Transverse colon (tissue), 4 donors: ENCODE data around the gene NOBOX. TPM values are rescaled to one million over a fixed set of nuclear protein-coding genes. Genes with fewer than 3 reads are reported as not detected.
A peak's percentile ranks its signal among the peaks of the same experiment; 100 is the strongest.
"Not testable (repeated sequence)": the region's sequence is repeated elsewhere in the genome, so short reads cannot be mapped to it uniquely, and the experiment has no call there.

Experiments
- DNase-seq: peaks from one replicate; pipeline ENCODE4 v3.0.0-alpha.2; 2019
- H3K27ac ChIP-seq, 4 donors: fragments of 200-600 bp; sonication (generic); 2 replicates each; pipeline ENCODE4 v1.5.1; 2016 to 2018; ENCODE audit warnings: inconsistent platforms in 4 of 4
- H3K27me3 ChIP-seq: fragments of 200-600 bp; sonication (generic); 2 replicates; pipeline ENCODE4 v1.5.1; 2017; ENCODE audit warnings: inconsistent platforms
- H3K36me3 ChIP-seq, 4 donors: fragments of 200-600 bp; sonication (generic); 2 replicates each; pipeline ENCODE4 v1.5.1; 2017 to 2019; ENCODE audit warnings: inconsistent platforms in 4 of 4
- H3K4me1 ChIP-seq, 4 donors: fragments of 200-600 bp; sonication (generic); 2 replicates each; pipeline ENCODE4 v1.5.1; 2017 to 2020; ENCODE audit warnings: inconsistent platforms in 4 of 4
- H3K4me3 ChIP-seq, 4 donors: fragments of 200-600 bp; sonication (generic); 1 replicate in 1 of 4; 2 replicates in 3 of 4; pipeline versions ENCODE4 v1.5.1 to v1.6.1; 2017 to 2019; ENCODE audit warnings: inconsistent platforms in 4 of 4
- H3K9me3 ChIP-seq, 2 donors: fragments of 200-600 bp; sonication (generic); 2 replicates each; pipeline ENCODE4 v1.5.1; 2017 to 2019; ENCODE audit warnings: inconsistent platforms in 2 of 2
- EP300 ChIP-seq: sonication (generic); formaldehyde crosslinking; IDR thresholded peaks from one replicate; pipeline ENCODE4 v1.6.1; 2017; ENCODE audit warnings: antibody characterized with exemption, low read depth
- POLR2A ChIP-seq: fragments of 450-650 bp; IDR thresholded peaks from one replicate; pipeline ENCODE4 v1.6.1; 2016; ENCODE audit warnings: antibody characterized with exemption, mild to moderate bottlenecking, moderate library complexity
- POLR2AphosphoS5 ChIP-seq, 3 donors: sonication (generic); formaldehyde crosslinking; IDR thresholded peaks; one replicate each; pipeline ENCODE4 v1.6.1; 2016; ENCODE audit warnings: antibody characterized with exemption in 3 of 3
- WGBS, 2 donors: methylation state at CpG; one replicate each; pipeline ENCODE4 v1.1.5; 2018; ENCODE audit warnings: low coverage in 1 of 2; 5-methylcytosine and 5-hydroxymethylcytosine counted together
- in situ Hi-C, 4 donors: fragments of 200-750 bp; cut with MboI; loops; one replicate each; pipeline versions ENCODE4 v1.15.0 to v1.15.1; 2017; ENCODE audit warnings: low sequenced_read_pairs in 3 of 4, low pct_ligation_motif_present in 1 of 4, low pct_unique_long_range_greater_than_20kb in 1 of 4
- intact Hi-C: fragments of 100-400 bp; cut with DNase I; formaldehyde crosslinking; loops from one replicate; pipeline ENCODE4 v1.15.1; 2023; ENCODE audit warnings: low total_unique reads
- total RNA-seq, 4 donors: library from RNA; depleted of rRNA; stranded (reverse); fragments of >200 nt; gene quantifications; one replicate each; pipeline ENCODE4 v1.1.0, GENCODE V29; 2016
- TF ChIP-seq, protein P1 (sequence below), 5 experiments: fragments of 200-600 bp in 3 of 5; fragments of 450-650 bp in 2 of 5; sonication (generic) in 3 of 5; IDR thresholded peaks; 1 replicate in 2 of 5; 2 replicates in 3 of 5; pipeline ENCODE4 v1.5.1; 2016 to 2017; ENCODE audit warnings: antibody characterized with exemption in 5 of 5, inconsistent platforms in 3 of 5, mild to moderate bottlenecking in 2 of 5, moderate library complexity in 1 of 5

The NOBOX gene
- total RNA-seq, 4 donors from 2014 or later: not detected

DNA sequence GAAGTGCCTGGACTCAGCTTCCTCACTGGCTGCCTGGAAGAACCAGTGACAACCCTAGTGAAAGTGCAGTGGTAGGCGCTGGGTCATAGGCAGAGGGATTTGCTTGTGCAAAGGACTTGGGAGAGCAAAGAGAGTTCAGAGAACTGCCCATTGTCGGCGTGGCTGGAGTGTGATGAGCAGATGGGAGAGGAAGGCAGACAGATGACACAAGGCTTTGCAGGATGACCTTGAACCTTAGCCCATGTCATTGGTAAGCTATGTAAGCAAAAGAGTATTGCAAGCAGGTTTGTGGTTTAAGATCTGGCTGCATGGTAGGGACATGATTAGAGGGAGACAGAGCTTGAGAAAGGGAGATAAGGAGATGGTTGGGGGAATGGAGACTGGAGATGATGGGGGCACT is 35.3 kb upstream of the NOBOX start:
- intact Hi-C loops: no loop called here
- H3K27me3 ChIP-seq: no peaks in the 10 kb centered on the region
- in situ Hi-C loops: no loop called here
- DNase-seq: no peak
- H3K4me3 ChIP-seq: no peak overlapping the region
- WGBS, 2 donors: 79 to 82% methylated on average over 2 to 3 of the region's 3 CpGs
- H3K36me3 ChIP-seq: no peaks in the 10 kb centered on the region
- no peak overlapping the region for H3K27ac ChIP-seq
- H3K9me3 ChIP-seq: no peaks in the 10 kb centered on the region
- H3K4me1 ChIP-seq: no peaks in the 10 kb centered on the region
- TF ChIP-seq POLR2A (no peak), EP300 (no peak), POLR2AphosphoS5 (IDR thresholded peaks at IDR 0.05) (no peak)
- TF ChIP-seq, protein P1, sequence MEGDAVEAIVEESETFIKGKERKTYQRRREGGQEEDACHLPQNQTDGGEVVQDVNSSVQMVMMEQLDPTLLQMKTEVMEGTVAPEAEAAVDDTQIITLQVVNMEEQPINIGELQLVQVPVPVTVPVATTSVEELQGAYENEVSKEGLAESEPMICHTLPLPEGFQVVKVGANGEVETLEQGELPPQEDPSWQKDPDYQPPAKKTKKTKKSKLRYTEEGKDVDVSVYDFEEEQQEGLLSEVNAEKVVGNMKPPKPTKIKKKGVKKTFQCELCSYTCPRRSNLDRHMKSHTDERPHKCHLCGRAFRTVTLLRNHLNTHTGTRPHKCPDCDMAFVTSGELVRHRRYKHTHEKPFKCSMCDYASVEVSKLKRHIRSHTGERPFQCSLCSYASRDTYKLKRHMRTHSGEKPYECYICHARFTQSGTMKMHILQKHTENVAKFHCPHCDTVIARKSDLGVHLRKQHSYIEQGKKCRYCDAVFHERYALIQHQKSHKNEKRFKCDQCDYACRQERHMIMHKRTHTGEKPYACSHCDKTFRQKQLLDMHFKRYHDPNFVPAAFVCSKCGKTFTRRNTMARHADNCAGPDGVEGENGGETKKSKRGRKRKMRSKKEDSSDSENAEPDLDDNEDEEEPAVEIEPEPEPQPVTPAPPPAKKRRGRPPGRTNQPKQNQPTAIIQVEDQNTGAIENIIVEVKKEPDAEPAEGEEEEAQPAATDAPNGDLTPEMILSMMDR (IDR thresholded peaks at IDR 0.05): no peak

DNA sequence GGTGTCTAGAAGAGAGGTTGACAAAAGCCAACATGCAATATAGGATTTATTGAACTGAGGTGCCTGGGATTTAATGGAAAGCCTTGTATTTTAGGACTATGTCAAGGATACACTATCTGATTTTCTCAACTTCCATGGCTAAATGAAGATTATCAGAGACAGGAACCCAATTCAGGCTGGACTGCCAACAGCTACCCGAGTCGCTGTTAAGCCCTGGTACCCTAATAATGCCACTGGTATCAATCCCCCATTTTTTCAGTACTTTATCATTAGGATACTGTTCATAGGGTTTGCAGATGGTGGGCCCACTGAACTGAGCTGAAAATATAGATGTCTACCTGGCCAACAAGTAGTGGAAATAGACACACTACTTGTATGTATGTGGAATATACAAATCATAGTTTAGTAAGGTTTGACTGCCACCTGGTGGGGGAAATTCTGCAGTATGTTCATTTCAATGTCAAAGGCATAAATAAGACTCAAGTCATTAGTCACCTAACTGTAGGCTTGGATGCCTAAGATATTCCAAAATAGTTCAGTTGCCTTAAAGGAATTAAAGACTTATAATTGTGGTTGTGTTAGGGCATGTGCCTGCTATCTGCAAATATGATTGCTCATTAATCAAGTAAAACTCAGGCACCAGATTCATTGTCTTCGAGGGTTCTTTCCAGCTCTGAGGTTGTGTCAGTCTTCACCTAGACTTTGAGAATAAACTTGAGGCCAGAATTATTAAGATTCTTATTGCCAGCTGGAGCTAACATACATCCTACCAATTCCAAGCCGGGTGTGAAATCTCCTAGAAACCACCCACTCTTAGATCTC is 34.1 kb upstream of the NOBOX start:
- no peaks in the 10 kb centered on the region for H3K4me1 ChIP-seq
- no peak overlapping the region for H3K4me3 ChIP-seq
- TF ChIP-seq, protein P1 (IDR thresholded peaks at IDR 0.05): peak; percentile 48 to 66 (median 56)
- no peak for TF ChIP-seq POLR2AphosphoS5 (IDR thresholded peaks at IDR 0.05)
- H3K27me3 ChIP-seq: no peaks in the 10 kb centered on the region
- H3K27ac ChIP-seq: no peak overlapping the region
- WGBS, 2 donors: 78% methylated on average over 4 of the region's 4 CpGs; no CpG with 5 or more reads in 1 of the 2 donors
- in situ Hi-C loops: no loop called here
- intact Hi-C loops: no loop called here
- peak; percentile 76 for DNase-seq
- no peaks in the 10 kb centered on the region for H3K36me3 ChIP-seq
- H3K9me3 ChIP-seq: no peaks in the 10 kb centered on the region

DNA sequence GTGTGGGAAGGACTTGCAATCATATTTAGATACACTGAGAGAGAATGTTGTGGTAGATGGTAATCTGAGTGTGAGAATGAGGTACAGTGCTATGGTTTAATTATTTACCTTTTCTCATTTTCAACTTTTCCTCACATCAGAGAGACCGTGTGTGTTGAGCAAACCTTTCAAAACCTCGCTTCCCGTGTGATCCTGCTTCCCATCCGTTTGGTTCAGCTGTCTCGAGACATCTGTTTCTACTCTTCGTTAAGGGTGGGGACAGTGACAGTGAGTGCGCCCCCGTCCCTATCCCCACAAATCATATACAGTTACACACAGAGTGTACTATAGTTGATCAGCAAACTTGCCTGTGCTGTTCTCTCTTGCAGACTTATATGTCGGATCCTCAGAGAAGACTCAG is 33.0 kb upstream of the NOBOX start:
- no peaks in the 10 kb centered on the region for H3K27me3 ChIP-seq
- intact Hi-C loops: no loop called here
- DNase-seq: no peak
- H3K4me3 ChIP-seq: no peak overlapping the region
- H3K27ac ChIP-seq: no peak overlapping the region
- no peaks in the 10 kb centered on the region for H3K9me3 ChIP-seq
- H3K4me1 ChIP-seq: no peaks in the 10 kb centered on the region
- WGBS, 2 donors: 60 to 71% methylated on average over 1 to 9 of the region's 9 CpGs
- H3K36me3 ChIP-seq: no peaks in the 10 kb centered on the region
- TF ChIP-seq POLR2AphosphoS5 (IDR thresholded peaks at IDR 0.05) (no peak), EP300 (no peak), POLR2A (no peak)
- TF ChIP-seq, protein P1 (IDR thresholded peaks at IDR 0.05): no peak
- in situ Hi-C loops: no loop called here

DNA sequence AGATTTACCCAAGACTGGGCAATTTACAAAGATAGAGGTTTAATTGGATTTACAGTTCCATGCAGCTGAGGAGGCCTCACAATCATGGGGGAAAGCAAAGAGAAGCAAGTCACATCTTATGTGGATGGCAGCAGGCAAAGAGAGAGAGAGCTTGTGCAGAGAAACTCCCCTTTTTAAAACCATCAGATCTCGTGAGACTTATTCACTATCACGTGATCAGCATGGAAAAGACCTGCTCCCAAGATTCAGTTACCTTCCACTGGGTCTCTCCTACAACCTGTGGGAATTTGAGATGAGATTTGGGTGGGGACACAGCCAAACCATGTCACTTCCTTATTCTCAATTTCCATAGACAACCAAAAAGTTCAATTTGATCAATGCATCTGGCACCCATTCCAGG is 24.9 kb upstream of the NOBOX start:
- DNase-seq: no peak
- 86% methylated on average over 2 of the region's 2 CpGs; no CpG with 5 or more reads in 1 of the 2 donors for WGBS, 2 donors
- in situ Hi-C loops (no loop called here), intact Hi-C loops (no loop called here)
- peaks cover 7% of the 10 kb centered on the region in 2 donors for H3K9me3 ChIP-seq
- H3K4me3 ChIP-seq: no peak overlapping the region
- no peaks in the 10 kb centered on the region for H3K36me3 ChIP-seq
- no peaks in the 10 kb centered on the region for H3K27me3 ChIP-seq
- H3K4me1 ChIP-seq: no peaks in the 10 kb centered on the region
- TF ChIP-seq EP300 (no peak), POLR2A (no peak), POLR2AphosphoS5 (IDR thresholded peaks at IDR 0.05) (no peak)
- TF ChIP-seq, protein P1 (IDR thresholded peaks at IDR 0.05): no peak
- H3K27ac ChIP-seq: no peak overlapping the region

DNA sequence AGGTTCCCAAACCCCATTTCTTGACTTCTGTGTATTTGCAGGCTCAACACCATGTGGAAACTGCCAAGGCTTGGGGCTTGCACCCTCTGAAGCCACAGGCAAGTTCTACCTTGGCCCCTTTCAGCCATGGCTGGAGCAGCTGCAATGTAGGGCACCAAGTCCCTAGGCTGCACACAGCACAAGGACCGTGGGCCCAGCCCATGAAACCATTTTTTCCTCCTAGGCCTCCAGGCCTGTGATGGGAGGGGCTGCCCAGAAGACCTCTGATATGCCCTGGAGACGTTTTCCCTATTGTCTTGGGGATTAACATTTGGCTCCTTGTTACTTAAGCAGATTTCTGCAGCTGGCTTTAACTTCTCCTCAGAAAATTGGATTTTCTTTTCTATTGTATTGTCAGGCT is 24.0 kb upstream of the NOBOX start:
- H3K9me3 ChIP-seq, H3K36me3 ChIP-seq, H3K27ac ChIP-seq, DNase-seq, in situ Hi-C loops, H3K27me3 ChIP-seq, intact Hi-C loops, H3K4me3 ChIP-seq, H3K4me1 ChIP-seq: not testable (repeated sequence)
- WGBS, 2 donors: 0 to 55% methylated on average over 1 to 2 of the region's 2 CpGs

DNA sequence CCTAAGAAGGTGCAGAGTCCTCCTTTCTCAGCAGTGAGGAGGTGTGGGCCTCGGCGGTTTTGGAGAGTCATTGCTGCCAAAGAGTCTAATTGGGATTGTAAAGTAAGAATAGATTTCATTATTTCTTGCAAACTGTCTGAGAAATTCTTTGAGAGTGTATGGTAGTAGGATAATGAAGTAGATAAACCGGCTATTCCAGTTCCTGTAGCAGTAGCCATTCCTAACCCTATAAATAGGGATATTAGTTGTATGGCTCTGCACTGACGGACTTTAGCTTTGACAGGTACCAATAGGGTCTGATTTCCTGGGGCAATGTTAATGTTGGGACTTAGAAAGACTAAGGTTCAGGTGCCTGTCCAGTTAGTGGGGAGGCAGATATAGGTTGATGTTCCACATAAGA is 15.4 kb upstream of the NOBOX start:
- H3K27me3 ChIP-seq, H3K36me3 ChIP-seq, in situ Hi-C loops, H3K4me3 ChIP-seq, H3K4me1 ChIP-seq, intact Hi-C loops, H3K9me3 ChIP-seq: not testable (repeated sequence)
- peak; percentile 27 for DNase-seq
- peak overlapping the region in 3 of 4 donors; percentile 19 to 50 (median 43) for H3K27ac ChIP-seq
- WGBS, 2 donors: 55 to 83% methylated on average over 2 to 4 of the region's 4 CpGs
